GM23248 (cell line): ENCODE measurements around the gene ESRP2. TPM values are rescaled to one million over a fixed set of nuclear protein-coding genes. Genes with fewer than 3 reads are reported as not detected.

ENCODE experiments used
- DNase-seq: peaks from one replicate; pipeline ENCODE4 v3.0.0-alpha.2; 2015
- H2AFZ ChIP-seq: fragments of 200-600 bp; sonication (generic); 2 replicates; pipeline ENCODE4 v1.6.1; 2016; ENCODE audit warnings: antibody characterized with exemption
- H3F3A ChIP-seq: fragments of 200-600 bp; sonication (generic); 2 replicates; pipeline ENCODE4 v1.6.1; 2016; ENCODE audit warnings: mild to moderate bottlenecking, antibody characterized with exemption, mixed run types; ENCODE audit not compliant: insufficient read depth
- H3K27ac ChIP-seq: fragments of 200-600 bp; sonication (generic); 2 replicates; pipeline ENCODE4 v1.5.1; 2016; ENCODE audit warnings: mild to moderate bottlenecking
- H3K27me3 ChIP-seq: fragments of 200-600 bp; sonication (generic); replicated peaks from 2 replicates; pipeline ENCODE4 v1.6.1; 2016; ENCODE audit warnings: mild to moderate bottlenecking; ENCODE audit not compliant: insufficient read depth
- H3K36me3 ChIP-seq: fragments of 200-600 bp; sonication (generic); 2 replicates; pipeline ENCODE4 v1.6.1; 2016; ENCODE audit warnings: low read depth, mild to moderate bottlenecking
- H3K4me1 ChIP-seq: fragments of 200-600 bp; sonication (generic); 2 replicates; pipeline ENCODE4 v1.6.1; 2016; ENCODE audit warnings: mild to moderate bottlenecking; ENCODE audit not compliant: insufficient read depth
- H3K4me2 ChIP-seq: fragments of 200-600 bp; sonication (generic); one replicate; pipeline ENCODE4 v1.6.1; 2016; ENCODE audit warnings: mild to moderate bottlenecking; ENCODE audit not compliant: unreplicated experiment
- H3K4me3 ChIP-seq: fragments of 200-600 bp; sonication (generic); 2 replicates; pipeline ENCODE4 v1.5.1; 2016; ENCODE audit warnings: mild to moderate bottlenecking
- H3K79me2 ChIP-seq: fragments of 200-600 bp; sonication (generic); 2 replicates; pipeline ENCODE4 v1.6.1; 2016; ENCODE audit warnings: mild to moderate bottlenecking; ENCODE audit not compliant: insufficient read depth
- H3K9ac ChIP-seq: fragments of 200-600 bp; sonication (generic); 2 replicates; pipeline ENCODE4 v1.6.1; 2016; ENCODE audit warnings: mild to moderate bottlenecking
- H3K9me2 ChIP-seq: fragments of 200-600 bp; sonication (generic); 2 replicates; pipeline ENCODE4 v1.6.1; 2016; ENCODE audit warnings: mixed run types, mild to moderate bottlenecking, moderate library complexity; ENCODE audit not compliant: insufficient read depth
- H3K9me3 ChIP-seq: fragments of 200-600 bp; sonication (generic); one replicate; pipeline ENCODE4 v1.6.1; 2017; ENCODE audit warnings: low read depth
- H4K20me1 ChIP-seq: fragments of 200-600 bp; sonication (generic); 2 replicates; pipeline ENCODE4 v1.6.0; 2016; ENCODE audit not compliant: insufficient read depth
- EZH2 ChIP-seq: fragments of 200-600 bp; sonication (generic); IDR thresholded peaks from 2 replicates; pipeline ENCODE4 v1.6.1; 2018; ENCODE audit warnings: antibody characterized with exemption, mild to moderate bottlenecking; ENCODE audit not compliant: insufficient read depth, poor library complexity, severe bottlenecking
- EZH2phosphoT487 ChIP-seq: fragments of 200-600 bp; sonication (generic); IDR thresholded peaks from 2 replicates; pipeline ENCODE4 v1.6.1; 2018; ENCODE audit warnings: antibody characterized with exemption, moderate library complexity, mild to moderate bottlenecking, low read depth; ENCODE audit not compliant: insufficient read depth
- WGBS, 2 experiments: methylation state at CpG; one replicate each; pipeline ENCODE4 v1.1.6; 2015 to 2017; ENCODE audit warnings: low lambda C conversion rate in 2 of 2, low coverage in 1 of 2; ENCODE audit errors: missing lambda C conversion rate in 2 of 2; 5-methylcytosine and 5-hydroxymethylcytosine counted together
- in situ Hi-C: fragments of 300-500 bp; cut with MboI; formaldehyde crosslinking; loops from 2 replicates; pipeline ENCODE4 v1.15.0; 2020
- polyA plus RNA-seq: library from polyadenylated mRNA; unstranded; fragments of >200 nt; fragmentation: Nextera tagmentation; extraction: Ambion mirVana; gene quantifications from 2 replicates; pipeline ENCODE4 v1.2.1, GENCODE V29; 2016
- total RNA-seq: library from RNA; depleted of rRNA; stranded (reverse); fragments of >200 nt; shearing (Covaris generic); gene quantifications from 2 replicates; pipeline ENCODE4 v1.2.3, GENCODE V29; 2014

Gene ESRP2
- total and polyA plus RNA-seq, 2 experiments from 2014 or later, result 0.32 to 0.34 TPM

GRCh38 chr16:68249371-68249770 lies 13.4 kb upstream of the ESRP2 start:
- Histone ChIP-seq H3K27me3 (no peaks in the 10 kb centered on the region), H3K4me1 (peaks cover 10% of the 10 kb centered on the region), H3K9me2 (no peaks in the 10 kb centered on the region), H3K4me3 (no peak overlapping the region), H3K9ac (no peak overlapping the region), H3K9me3 (no peaks in the 10 kb centered on the region), H3K79me2 (peaks cover 31% of the 10 kb centered on the region), H3K36me3 (no peaks in the 10 kb centered on the region; the same call in 1 of the 2 replicates), H4K20me1 (no peaks in the 10 kb centered on the region), H3K27ac (no peak overlapping the region), H3K4me2 (no peak overlapping the region), H3F3A (no peaks in the 10 kb centered on the region), H2AFZ (no peak overlapping the region)
- TF ChIP-seq EZH2 (no peak), EZH2phosphoT487 (no peak)
- in situ Hi-C loops, result no loop called here
- WGBS, 2 experiments, result 92 to 93% methylated on average over 3 to 4 of the region's 4 CpGs
- DNase-seq, result no peak

GRCh38 chr16:68247932-68248331 lies 12.0 kb upstream of the ESRP2 start:
- Histone ChIP-seq H3K79me2 (peaks cover 31% of the 10 kb centered on the region), H3K27me3 (no peaks in the 10 kb centered on the region), H3K4me3 (no peak overlapping the region), H3K9me3 (no peaks in the 10 kb centered on the region), H3K27ac (no peak overlapping the region), H2AFZ (no peak overlapping the region), H3K9ac (no peak overlapping the region), H3F3A (no peaks in the 10 kb centered on the region), H4K20me1 (no peaks in the 10 kb centered on the region), H3K4me1 (peaks cover 10% of the 10 kb centered on the region), H3K4me2 (no peak overlapping the region), H3K36me3 (no peaks in the 10 kb centered on the region; the same call in 1 of the 2 replicates), H3K9me2 (no peaks in the 10 kb centered on the region)
- DNase-seq, result no peak
- 91 to 94% methylated on average over 4 of the region's 4 CpGs for WGBS, 2 experiments
- in situ Hi-C loops, result no loop called here
- no peak for TF ChIP-seq EZH2
- TF ChIP-seq EZH2phosphoT487, result no peak

- no peak for DNase-seq
- peaks cover 10% of the 10 kb centered on the region for H3K4me1 ChIP-seq
- H3K9ac ChIP-seq, result no peak overlapping the region
- no peaks in the 10 kb centered on the region for H3K36me3 ChIP-seq
- H3K4me2 ChIP-seq, result no peak overlapping the region
- H3F3A ChIP-seq, result no peaks in the 10 kb centered on the region
- no peaks in the 10 kb centered on the region for H3K9me2 ChIP-seq
- H2AFZ ChIP-seq, result no peak overlapping the region
- TF ChIP-seq EZH2, result no peak
- 93 to 94% methylated on average over 4 of the region's 4 CpGs for WGBS, 2 experiments
- H3K27me3 ChIP-seq, result no peaks in the 10 kb centered on the region
- H3K9me3 ChIP-seq, result no peaks in the 10 kb centered on the region
- in situ Hi-C loops, result no loop called here
- H3K79me2 ChIP-seq, result peaks cover 31% of the 10 kb centered on the region
- H3K27ac ChIP-seq, result no peak overlapping the region
- no peaks in the 10 kb centered on the region for H4K20me1 ChIP-seq
- no peak overlapping the region for H3K4me3 ChIP-seq
These were observed 11.5 kb upstream of the ESRP2 start for GRCh38 chr16:68247400-68247799.

- no peak overlapping the region for H3K27ac ChIP-seq
- peak; percentile 34 for DNase-seq
- peak overlapping the region; percentile 91; the same call in 1 of the 2 replicates for H3K4me3 ChIP-seq
- no peak overlapping the region for H2AFZ ChIP-seq
- no peak for TF ChIP-seq EZH2
- peak overlapping the region; percentile 18; the same call in 1 of the 2 replicates for H3K9ac ChIP-seq
- no peaks in the 10 kb centered on the region for H3K9me2 ChIP-seq
- no peaks in the 10 kb centered on the region for H3K27me3 ChIP-seq
- H3K9me3 ChIP-seq, result no peaks in the 10 kb centered on the region
- H3K4me2 ChIP-seq, result peak overlapping the region; percentile 93
- peaks cover 31% of the 10 kb centered on the region for H3K79me2 ChIP-seq
- H3F3A ChIP-seq, result no peaks in the 10 kb centered on the region
- WGBS, 2 experiments, result 59 to 69% methylated on average over 5 of the region's 5 CpGs
- in situ Hi-C loops, result no loop called here
- H4K20me1 ChIP-seq, result no peaks in the 10 kb centered on the region
- H3K4me1 ChIP-seq, result peaks cover 10% of the 10 kb centered on the region
- H3K36me3 ChIP-seq, result no peaks in the 10 kb centered on the region
These were observed 10.7 kb upstream of the ESRP2 start for GRCh38 chr16:68246666-68247065.

- H3K9me2 ChIP-seq, result no peaks in the 10 kb centered on the region
- peak overlapping the region; percentile 91 for H3K4me3 ChIP-seq
- peaks cover 10% of the 10 kb centered on the region for H3K4me1 ChIP-seq
- in situ Hi-C loops, result no loop called here
- H3K9me3 ChIP-seq, result no peaks in the 10 kb centered on the region
- H2AFZ ChIP-seq, result no peak overlapping the region
- 77 to 79% methylated on average over 7 of the region's 7 CpGs for WGBS, 2 experiments
- H3K36me3 ChIP-seq, result no peaks in the 10 kb centered on the region
- no peaks in the 10 kb centered on the region for H3F3A ChIP-seq
- H3K27ac ChIP-seq, result no peak overlapping the region
- TF ChIP-seq EZH2phosphoT487, result no peak
- TF ChIP-seq EZH2, result no peak
- H3K4me2 ChIP-seq, result peak overlapping the region; percentile 93
- H3K79me2 ChIP-seq, result peaks cover 31% of the 10 kb centered on the region
- H4K20me1 ChIP-seq, result no peaks in the 10 kb centered on the region
- H3K9ac ChIP-seq, result peak overlapping the region; percentile 78
- H3K27me3 ChIP-seq, result no peaks in the 10 kb centered on the region
- DNase-seq, result no peak
These were observed 10.2 kb upstream of the ESRP2 start for GRCh38 chr16:68246121-68246520.
